ES-I3 (cell line): ENCODE results near the gene IL16.

Experiments
- H3K36me3 ChIP-seq: 2 replicates; pipeline ENCODE4 v1.6.1; 2013; ENCODE audit warnings: mild to moderate bottlenecking, low read length, control low read depth, moderate library complexity; ENCODE audit not compliant: insufficient read depth
- H3K4me1 ChIP-seq: 2 replicates; pipeline ENCODE4 v1.6.1; 2013; ENCODE audit warnings: mild to moderate bottlenecking, control low read depth, low read length; ENCODE audit not compliant: insufficient read depth
- H3K9ac ChIP-seq: 2 replicates; pipeline ENCODE4 v1.6.1; 2013; ENCODE audit warnings: low read depth, mild to moderate bottlenecking, low read length, moderate library complexity
- H3K9me3 ChIP-seq: 2 replicates; pipeline ENCODE4 v1.6.1; 2013; ENCODE audit warnings: mild to moderate bottlenecking, low read length, moderate library complexity; ENCODE audit not compliant: control insufficient read depth, insufficient read depth

The IL16 gene

GRCh38 chr15:81301385-81301784, 104.7 kb downstream of the IL16 start:
- no peak overlapping the region for H3K9ac ChIP-seq
- no peaks in the 10 kb centered on the region for H3K36me3 ChIP-seq
- no peaks in the 10 kb centered on the region for H3K9me3 ChIP-seq
- H3K4me1 ChIP-seq: peaks cover 5% of the 10 kb centered on the region; the same call in 1 of the 2 replicates

GRCh38 chr15:81301815-81302399, 105.2 kb downstream of the IL16 start:
- Histone ChIP-seq H3K36me3 (no peaks in the 10 kb centered on the region), H3K9ac (no peak overlapping the region), H3K4me1 (peaks cover 5% of the 10 kb centered on the region; the same call in 1 of the 2 replicates), H3K9me3 (no peaks in the 10 kb centered on the region)

- Histone ChIP-seq H3K4me1 (peaks cover 5% of the 10 kb centered on the region; the same call in 1 of the 2 replicates), H3K9me3 (no peaks in the 10 kb centered on the region), H3K36me3 (no peaks in the 10 kb centered on the region), H3K9ac (no peak overlapping the region)
Measured at GRCh38 chr15:81302701-81303109, 106.0 kb downstream of the IL16 start.

GRCh38 chr15:81303244-81304225, 106.9 kb downstream of the IL16 start:
- Histone ChIP-seq H3K9me3 (no peaks in the 10 kb centered on the region), H3K9ac (no peak overlapping the region), H3K36me3 (no peaks in the 10 kb centered on the region), H3K4me1 (peaks cover 5% of the 10 kb centered on the region; the same call in 1 of the 2 replicates)

GRCh38 chr15:81304226-81304625, 107.5 kb downstream of the IL16 start:
- no peak overlapping the region for H3K9ac ChIP-seq
- H3K9me3 ChIP-seq: no peaks in the 10 kb centered on the region
- no peaks in the 10 kb centered on the region for H3K36me3 ChIP-seq
- H3K4me1 ChIP-seq: peaks cover 5% of the 10 kb centered on the region; the same call in 1 of the 2 replicates

GRCh38 chr15:81308260-81308659, 111.6 kb downstream of the IL16 start:
- Histone ChIP-seq H3K9ac (no peak overlapping the region), H3K4me1 (peaks cover 5% of the 10 kb centered on the region; the same call in 1 of the 2 replicates), H3K36me3 (no peaks in the 10 kb centered on the region), H3K9me3 (no peaks in the 10 kb centered on the region)

- no peaks in the 10 kb centered on the region for H3K9me3 ChIP-seq
- no peaks in the 10 kb centered on the region for H3K36me3 ChIP-seq
- no peaks in the 10 kb centered on the region for H3K4me1 ChIP-seq
- no peak overlapping the region for H3K9ac ChIP-seq
Measured at GRCh38 chr15:81309647-81310450, 113.2 kb downstream of the IL16 start.

GRCh38 chr15:81310480-81310879, 113.8 kb downstream of the IL16 start:
- no peak overlapping the region for H3K9ac ChIP-seq
- H3K36me3 ChIP-seq: no peaks in the 10 kb centered on the region
- H3K9me3 ChIP-seq: no peaks in the 10 kb centered on the region
- H3K4me1 ChIP-seq: no peaks in the 10 kb centered on the region

- no peaks in the 10 kb centered on the region for H3K4me1 ChIP-seq
- H3K9ac ChIP-seq: no peak overlapping the region
- H3K9me3 ChIP-seq: no peaks in the 10 kb centered on the region
- H3K36me3 ChIP-seq: no peaks in the 10 kb centered on the region
Measured at GRCh38 chr15:81311752-81312464, 115.2 kb downstream of the IL16 start.

GRCh38 chr15:81312790-81313543, 116.3 kb downstream of the IL16 start:
- H3K36me3 ChIP-seq: no peaks in the 10 kb centered on the region
- no peak overlapping the region for H3K9ac ChIP-seq
- no peaks in the 10 kb centered on the region for H3K4me1 ChIP-seq
- no peaks in the 10 kb centered on the region for H3K9me3 ChIP-seq

- no peak overlapping the region for H3K9ac ChIP-seq
- H3K36me3 ChIP-seq: no peaks in the 10 kb centered on the region
- no peaks in the 10 kb centered on the region for H3K4me1 ChIP-seq
- no peaks in the 10 kb centered on the region for H3K9me3 ChIP-seq
Measured at GRCh38 chr15:81313686-81314085, 117.0 kb downstream of the IL16 start.

GRCh38 chr15:81314378-81314777, 117.7 kb downstream of the IL16 start:
- Histone ChIP-seq H3K9me3 (no peaks in the 10 kb centered on the region), H3K9ac (no peak overlapping the region), H3K4me1 (no peaks in the 10 kb centered on the region), H3K36me3 (no peaks in the 10 kb centered on the region)

GRCh38 chr15:81315452-81316175, 118.9 kb downstream of the IL16 start:
- Histone ChIP-seq H3K9me3 (no peaks in the 10 kb centered on the region), H3K36me3 (no peaks in the 10 kb centered on the region), H3K4me1 (no peaks in the 10 kb centered on the region), H3K9ac (no peak overlapping the region)
